COLO829 (cell line): ENCODE data around the gene FAM107B.

Experiments
- DNase-seq: peaks from one replicate; pipeline ENCODE4 v3.0.0; 2012; ENCODE audit warnings: low spot score

Gene FAM107B

DNA sequence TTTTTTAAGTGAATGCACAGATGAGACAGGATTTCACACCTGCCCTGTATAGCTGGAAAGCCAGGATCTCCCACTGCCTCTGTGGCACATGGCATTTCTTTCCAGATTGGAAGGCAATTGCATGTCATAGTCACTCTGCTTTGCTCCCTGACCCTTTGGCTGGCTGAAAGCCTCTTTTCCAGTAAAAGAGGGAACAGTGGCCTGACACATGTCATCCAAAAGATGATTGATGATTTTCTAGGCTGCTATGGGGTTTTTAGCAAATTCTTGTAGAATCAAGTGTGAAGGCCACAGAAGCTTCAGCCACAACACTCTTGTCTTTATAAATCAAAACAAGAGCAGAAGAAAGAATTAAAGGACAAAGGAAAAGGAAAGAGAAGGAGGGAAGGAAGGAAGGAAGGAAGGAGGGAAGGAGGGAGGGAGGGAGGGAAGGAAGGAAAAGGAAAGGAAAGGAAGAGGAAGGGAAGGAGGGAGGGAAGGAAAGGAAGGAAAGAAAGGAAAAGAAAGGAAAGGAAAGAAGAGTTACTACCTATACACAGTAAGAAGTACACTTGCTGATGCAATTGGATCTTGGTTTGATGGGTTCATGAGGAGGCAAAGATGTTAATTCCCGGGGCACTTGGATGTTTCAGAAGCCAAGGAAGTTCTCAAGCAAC lies 285.0 kb downstream of the FAM107B start:
- DNase-seq: no peak

DNA sequence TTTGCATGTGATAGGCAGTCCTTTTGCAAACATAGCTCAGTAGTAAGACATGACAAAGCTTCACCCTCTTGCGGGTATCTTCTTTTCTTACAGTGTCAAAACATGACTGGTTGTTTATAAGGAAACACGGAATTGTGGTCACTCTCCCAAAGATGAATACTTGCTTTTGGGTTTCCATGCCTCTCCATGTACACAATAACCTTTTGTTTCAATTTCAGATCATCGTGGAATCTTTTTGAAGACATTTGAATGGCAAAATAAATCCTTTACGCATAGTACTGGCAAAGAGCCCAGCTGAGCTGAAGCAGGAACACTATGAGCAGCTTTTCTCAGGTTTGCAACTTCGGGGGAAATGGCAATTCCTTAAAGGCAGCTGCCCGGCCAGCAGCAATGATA lies 287.2 kb downstream of the FAM107B start:
- peak; percentile 54 for DNase-seq

DNA sequence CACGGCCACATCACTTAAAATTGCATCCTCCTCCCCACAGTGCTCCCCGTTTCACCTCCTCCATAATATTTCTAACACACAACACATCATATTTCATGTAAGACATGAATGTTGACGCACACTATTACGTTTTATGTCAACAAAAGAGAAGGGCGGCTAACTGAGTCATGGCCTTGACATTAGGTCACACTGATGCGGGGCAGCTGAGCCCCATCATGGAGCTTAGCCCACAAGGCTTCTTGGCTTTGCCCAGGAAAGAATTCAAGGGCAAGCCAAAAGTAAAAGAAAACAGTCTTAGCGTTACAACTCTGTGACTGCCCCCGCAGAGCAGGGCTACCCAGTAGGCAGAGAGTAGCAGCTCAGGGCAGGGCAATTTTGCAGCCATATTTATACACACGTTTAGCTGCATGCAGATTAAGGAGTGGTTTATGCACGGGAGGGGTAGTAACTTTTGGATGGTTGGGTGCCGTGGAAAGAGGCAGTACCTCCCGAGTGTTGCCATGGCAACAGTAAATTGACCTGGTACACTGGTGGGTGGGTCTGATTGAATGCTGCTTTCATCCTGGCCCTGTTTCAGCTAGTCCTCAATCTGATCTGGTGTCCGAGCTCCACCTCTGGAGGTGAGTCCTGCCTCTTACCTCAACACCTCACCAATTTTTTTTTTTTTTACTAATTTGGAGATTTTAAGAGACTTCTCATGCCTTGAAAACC lies 287.8 kb downstream of the FAM107B start:
- DNase-seq: no peak

DNA sequence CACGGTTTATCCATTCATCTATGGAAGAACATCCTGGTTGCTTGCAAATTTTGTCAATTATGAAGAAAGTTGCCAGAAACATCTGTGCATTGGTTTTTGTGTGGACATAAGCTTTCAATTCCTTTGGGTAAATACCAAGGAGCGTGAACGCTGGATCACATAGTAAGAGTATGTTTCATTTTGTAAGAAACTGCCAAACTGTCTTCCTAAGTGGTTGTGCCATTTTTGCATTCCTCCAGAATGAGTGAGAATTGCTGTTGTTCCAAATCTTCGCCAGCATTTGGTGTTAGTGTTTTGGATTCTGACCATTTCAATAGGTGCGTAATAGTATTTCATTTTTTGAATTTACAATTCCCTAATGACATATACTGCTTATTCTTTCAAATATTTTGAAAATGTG lies 288.7 kb downstream of the FAM107B start:
- DNase-seq: no peak

DNA sequence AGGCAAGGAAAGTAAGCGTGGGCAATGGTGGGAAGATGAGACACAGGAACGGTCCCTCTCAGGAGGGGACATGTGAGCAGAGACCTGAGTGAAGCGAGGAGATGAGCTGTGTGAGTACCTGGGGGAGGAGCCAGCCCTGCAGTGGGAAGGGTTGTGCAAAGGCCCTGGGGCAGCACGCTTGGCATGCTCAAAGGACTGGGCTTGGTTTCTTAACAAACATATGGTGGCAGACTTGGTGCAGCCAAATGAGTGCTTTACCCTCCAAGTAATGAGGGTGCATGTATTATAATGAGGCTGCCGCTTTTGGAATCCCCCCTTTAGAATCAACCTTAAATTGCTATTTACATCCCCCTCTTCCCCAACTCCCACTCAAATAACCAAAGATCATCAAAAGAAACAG lies 291.3 kb downstream of the FAM107B start:
- DNase-seq: no peak

DNA sequence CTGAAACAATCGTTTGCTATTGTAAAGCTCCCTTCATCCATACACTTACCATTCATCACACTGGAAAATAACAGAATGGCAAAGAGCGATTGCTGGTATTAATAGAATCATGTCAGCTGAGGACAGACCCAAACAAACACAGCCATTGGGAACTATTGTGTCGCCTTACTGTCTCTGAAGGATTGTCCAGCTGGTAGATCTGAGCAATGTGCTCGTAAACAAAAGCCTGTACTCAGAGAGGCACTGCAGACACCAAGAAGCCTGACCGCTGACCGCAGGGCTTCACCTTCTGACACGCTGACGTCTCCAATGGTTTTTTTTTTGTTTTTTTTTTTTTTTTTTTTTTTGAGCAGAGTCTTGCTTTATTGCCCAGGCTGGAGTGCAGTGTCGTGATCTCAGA lies 292.9 kb downstream of the FAM107B start:
- DNase-seq: peak; percentile 34

DNA sequence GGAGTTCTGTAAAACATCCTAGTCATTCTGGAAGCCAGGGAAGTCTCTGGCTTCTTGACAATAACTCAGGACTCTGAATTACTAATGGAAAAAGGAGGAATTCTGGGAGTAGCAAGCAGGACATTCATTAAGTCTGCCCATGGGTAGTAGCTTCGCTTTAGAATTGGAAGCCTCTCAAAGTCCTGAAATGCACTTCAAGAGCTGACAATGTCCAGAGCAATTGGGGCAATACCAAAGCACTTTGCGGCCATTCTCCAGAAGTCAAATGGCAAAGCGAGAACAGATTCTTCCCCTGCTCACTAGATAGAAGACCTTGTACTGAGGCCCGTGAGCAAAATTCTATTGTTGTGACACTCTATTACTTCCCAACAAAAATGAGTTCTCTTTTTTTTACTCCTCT lies 293.7 kb downstream of the FAM107B start:
- no peak for DNase-seq

DNA sequence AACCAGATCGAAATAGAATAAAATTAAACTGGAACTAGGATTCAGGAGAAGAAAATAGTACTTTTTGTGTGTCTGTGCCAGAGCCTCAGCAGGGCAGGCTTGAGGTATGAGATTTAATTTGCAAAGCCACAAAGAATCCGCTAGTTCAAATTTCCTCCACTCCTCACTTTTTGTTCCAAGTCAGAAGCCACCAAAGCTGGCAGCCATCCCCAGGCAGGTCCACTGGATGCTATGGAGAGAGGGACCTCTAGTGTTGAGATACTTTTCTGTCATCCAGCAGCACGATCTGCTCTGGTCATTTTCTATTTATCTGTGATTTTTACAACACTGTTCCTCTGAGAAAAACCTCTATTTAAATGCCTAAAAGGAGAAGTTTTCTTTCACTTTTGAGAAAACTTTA lies 296.1 kb downstream of the FAM107B start:
- peak; percentile 43 for DNase-seq

DNA sequence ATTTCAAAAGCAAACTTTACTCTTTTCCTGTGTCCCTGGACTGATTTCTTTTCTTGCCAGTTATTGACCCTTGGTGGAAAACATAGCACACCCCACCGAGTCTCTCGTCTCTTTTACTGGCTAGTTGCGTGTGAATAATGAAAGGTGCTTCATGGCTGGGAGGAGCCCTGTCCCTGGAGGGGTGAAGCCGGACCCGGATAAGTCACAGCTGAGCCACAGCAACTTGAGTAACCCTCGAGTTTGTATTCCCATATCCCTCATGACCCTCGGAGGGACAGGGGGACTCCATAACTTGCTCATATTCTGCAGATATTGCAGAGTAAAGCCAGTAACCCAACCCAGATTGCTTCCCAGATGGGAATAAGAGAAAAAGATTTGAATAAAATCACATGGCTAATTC lies 296.5 kb downstream of the FAM107B start:
- DNase-seq: no peak

DNA sequence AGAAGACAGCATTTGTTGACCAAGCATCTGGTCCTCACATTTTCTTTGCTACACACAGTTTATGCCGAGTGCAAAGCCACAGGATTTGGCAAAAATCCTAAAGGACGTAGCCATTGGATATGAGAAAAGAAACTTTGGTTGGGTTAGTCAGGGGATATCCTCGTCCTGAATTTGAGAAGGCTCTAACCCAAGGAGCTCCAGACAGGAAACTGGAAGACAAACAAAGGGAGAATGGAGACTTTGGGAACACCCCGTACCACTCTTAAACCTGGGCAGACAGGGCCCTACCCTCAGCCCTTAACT lies 297.3 kb downstream of the FAM107B start:
- DNase-seq: no peak

DNA sequence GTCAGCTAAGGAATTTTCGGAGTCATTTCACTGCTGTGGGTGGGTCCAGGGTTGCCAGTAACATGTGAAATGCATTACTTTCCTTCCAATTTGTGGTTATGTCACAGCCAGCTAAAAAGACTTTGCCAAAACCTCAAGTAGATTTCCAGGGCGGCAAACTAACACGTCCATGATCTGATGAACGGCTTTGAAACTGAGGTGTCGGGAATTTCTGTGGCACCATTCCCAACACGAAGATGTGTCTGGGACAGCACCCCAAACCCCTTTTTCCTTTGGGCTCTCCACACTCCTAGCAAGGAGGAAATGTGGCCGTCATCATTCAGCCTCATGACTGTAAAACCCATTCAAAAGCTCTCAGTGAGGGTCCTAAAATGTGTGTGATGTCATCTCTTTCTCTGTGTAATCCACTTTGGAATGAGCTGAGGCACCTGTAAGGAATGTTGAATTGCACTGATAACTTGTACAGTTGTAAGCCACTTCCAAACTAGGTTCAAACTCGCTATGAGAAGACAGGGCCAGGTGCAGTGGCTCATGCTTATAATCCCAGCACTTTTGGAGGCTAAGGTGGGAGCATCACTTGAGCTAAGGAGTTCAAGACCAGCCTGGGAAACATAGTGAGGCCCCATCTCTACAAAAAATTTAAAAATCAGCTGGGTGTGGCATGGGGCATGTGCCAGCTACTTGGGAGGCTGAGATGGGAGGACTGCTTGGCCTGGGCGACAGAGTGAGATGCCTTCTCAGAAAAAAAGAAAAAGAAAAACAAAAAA lies 297.9 kb downstream of the FAM107B start:
- DNase-seq: no peak

DNA sequence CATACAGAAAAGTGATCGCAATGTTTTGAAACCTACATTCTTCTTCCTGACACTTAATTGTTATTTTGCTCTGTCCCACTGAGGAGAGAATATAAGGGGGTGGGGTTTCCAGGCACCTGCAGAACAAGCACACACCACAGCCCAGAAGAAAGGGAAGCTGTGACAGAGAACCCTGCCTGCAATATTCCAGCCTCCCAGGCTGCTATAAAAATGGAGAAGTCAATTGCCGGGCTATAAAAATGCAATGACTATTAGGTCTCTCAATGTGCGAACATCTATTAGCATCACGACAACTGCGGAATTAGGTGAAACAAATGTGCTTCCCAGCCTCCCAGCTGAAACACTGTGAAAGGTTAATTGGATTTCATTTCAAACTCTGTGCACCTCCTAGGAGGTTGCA lies 298.7 kb downstream of the FAM107B start:
- no peak for DNase-seq

DNA sequence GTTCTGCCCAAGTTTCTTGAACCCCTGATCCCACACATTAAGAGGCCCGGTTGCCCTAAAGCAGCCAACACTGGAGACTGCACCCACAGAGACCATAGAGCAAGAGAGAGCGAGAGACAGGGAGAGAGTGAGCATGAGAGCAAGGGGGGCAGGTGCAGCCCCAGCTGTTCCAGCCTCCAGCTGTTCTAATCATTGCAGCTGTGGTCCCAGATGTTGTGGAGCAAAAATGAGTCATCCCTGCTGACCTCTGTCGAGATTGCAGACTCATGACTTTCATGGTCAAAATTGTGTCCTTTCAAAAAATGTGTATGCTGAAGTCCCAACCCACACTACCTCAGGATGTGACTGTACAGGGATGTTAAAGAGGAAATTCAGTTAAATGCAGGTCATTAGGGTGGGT lies 300.0 kb downstream of the FAM107B start:
- DNase-seq: no peak

DNA sequence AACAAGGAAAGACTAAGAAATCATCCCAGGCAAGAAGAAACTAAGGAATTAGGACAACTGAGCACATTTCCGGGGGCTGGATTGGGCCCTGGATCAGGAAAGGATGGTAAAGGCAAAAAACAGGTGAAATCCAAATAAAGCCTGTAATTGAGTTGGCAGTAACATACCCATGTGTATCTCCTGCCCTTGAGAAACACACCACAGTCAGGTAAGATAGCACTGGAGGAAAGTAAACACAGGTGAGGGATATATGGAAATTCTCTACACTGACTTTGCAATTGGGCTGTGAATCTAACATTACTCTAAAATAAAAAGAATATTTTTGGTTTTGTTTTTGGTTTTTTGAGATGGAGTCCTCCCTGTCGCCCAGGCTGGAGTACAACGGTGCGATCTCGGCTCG lies 303.8 kb downstream of the FAM107B start:
- no peak for DNase-seq

DNA sequence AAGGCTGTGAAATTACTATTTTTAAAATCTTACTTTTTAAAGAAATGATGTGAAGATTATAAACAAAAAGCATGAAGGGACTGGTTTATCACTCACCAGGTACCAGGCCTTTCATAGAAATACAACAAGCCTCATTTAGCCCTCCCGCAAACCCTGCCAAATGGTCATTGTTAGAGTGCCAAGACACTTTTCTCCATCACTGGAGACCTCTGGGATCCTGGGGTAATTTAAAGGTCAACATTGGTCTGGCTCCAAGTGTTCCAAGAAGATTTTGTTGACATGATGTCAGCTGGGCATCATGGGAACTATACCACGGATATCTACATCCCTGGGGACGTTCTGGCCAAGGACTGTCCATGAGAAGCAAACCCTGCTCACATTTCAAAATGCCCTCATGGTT lies 306.0 kb downstream of the FAM107B start:
- no peak for DNase-seq
